Activated CD8-positive, alpha-beta memory T cell treated with anti-CD3 and anti-CD28 coated beads, Interleukin-2, amount 50 U/mL, for 1 hour (primary cell): ENCODE results near the gene KDM2A.

Experiments used
- DNase-seq: peaks from one replicate; pipeline ENCODE4 v3.0.0-alpha.2; 2020; ENCODE audit errors: extremely low read depth

Gene KDM2A

GRCh38 chr11:67272327-67273259, 153.5 kb downstream of the KDM2A start:
- DNase-seq, result no peak

- no peak for DNase-seq
Measured at GRCh38 chr11:67273260-67273990, 154.4 kb downstream of the KDM2A start.

GRCh38 chr11:67274768-67275605, 155.9 kb downstream of the KDM2A start:
- no peak for DNase-seq

- DNase-seq, result no peak
Measured at GRCh38 chr11:67275606-67276409, 156.7 kb downstream of the KDM2A start.

GRCh38 chr11:67276781-67277230, 157.7 kb downstream of the KDM2A start:
- no peak for DNase-seq

GRCh38 chr11:67277231-67277961, 158.3 kb downstream of the KDM2A start:
- peak; percentile 87 for DNase-seq

GRCh38 chr11:67278135-67278938, 159.3 kb downstream of the KDM2A start:
- no peak for DNase-seq

- no peak for DNase-seq
Measured at GRCh38 chr11:67278939-67279588, 160.0 kb downstream of the KDM2A start.

- DNase-seq, result no peak
Measured at GRCh38 chr11:67279589-67280340, 160.7 kb downstream of the KDM2A start.

- no peak for DNase-seq
Measured at GRCh38 chr11:67280341-67280787, 161.3 kb downstream of the KDM2A start.

- no peak for DNase-seq
Measured at GRCh38 chr11:67280788-67281551, 161.9 kb downstream of the KDM2A start.

- DNase-seq, result no peak
Measured at GRCh38 chr11:67281552-67282150, 162.6 kb downstream of the KDM2A start.

GRCh38 chr11:67282155-67282875, 163.3 kb downstream of the KDM2A start:
- DNase-seq, result no peak

- no peak for DNase-seq
Measured at GRCh38 chr11:67282876-67283371, 163.9 kb downstream of the KDM2A start.

- no peak for DNase-seq
Measured at GRCh38 chr11:67283481-67283963, 164.5 kb downstream of the KDM2A start.
